A204.1 (cell line): ENCODE measurements around the gene SPAG6.
A peak's percentile ranks its signal among the peaks of the same experiment; 100 is the strongest.
"Not testable (repeated sequence)": the region's sequence is repeated elsewhere in the genome, so short reads cannot be mapped to it uniquely, and the experiment has no call there.

ENCODE experiments used
- FAIRE-seq: peaks from 2 replicates; lab custom pipeline; 2012; peaks lifted over from hg19 to GRCh38; lab: Jason Lieb, UNC

Gene SPAG6

GRCh38 chr10:22374489-22375126 lies 29.3 kb downstream of the SPAG6 start:
- no peak for FAIRE-seq

DNA sequence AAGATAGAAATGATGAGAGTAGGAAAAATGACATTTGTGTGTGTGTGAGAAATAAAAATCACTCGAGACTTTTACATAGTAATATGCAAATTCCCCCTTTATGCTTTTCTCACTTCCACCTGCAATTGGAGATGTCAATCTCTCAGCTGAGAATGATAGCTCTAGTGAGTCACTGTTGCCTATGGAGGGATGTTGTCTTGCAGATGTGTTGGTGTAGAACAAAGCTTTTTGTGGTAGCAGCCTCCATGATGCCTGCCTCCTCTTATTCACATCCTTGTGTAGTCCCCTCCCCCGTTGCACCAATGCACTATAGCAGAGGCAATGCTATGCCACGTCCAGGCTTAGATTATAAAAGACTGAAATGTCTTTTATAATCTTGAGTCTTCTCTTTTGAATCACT lies 33.8 kb downstream of the SPAG6 start:
- no peak for FAIRE-seq

DNA sequence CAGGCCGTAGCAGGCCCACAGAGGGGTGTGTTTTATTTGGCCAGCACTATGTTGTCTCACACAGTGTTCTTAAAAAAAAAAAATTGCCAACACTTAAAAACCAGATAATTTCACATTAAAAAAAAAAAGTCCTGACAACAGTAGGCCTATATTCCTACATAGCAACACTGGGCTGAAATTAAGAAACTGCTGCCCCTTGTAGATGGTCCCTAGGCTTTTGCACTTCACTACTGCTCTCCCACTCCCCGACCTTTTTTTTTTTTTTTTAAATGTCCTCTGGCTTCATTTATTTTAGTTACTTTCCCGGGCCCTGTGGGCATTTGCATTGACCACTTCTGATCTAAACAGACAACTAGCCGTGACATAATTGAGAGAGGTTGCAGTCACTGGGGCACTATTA lies 36.0 kb downstream of the SPAG6 start:
- no peak for FAIRE-seq

GRCh38 chr10:22386503-22386902 lies 41.2 kb downstream of the SPAG6 start:
- no peak for FAIRE-seq

GRCh38 chr10:22389856-22390589 lies 44.7 kb downstream of the SPAG6 start:
- no peak for FAIRE-seq

- FAIRE-seq = no peak
Observed at GRCh38 chr10:22391600-22391999, 46.3 kb downstream of the SPAG6 start.

DNA sequence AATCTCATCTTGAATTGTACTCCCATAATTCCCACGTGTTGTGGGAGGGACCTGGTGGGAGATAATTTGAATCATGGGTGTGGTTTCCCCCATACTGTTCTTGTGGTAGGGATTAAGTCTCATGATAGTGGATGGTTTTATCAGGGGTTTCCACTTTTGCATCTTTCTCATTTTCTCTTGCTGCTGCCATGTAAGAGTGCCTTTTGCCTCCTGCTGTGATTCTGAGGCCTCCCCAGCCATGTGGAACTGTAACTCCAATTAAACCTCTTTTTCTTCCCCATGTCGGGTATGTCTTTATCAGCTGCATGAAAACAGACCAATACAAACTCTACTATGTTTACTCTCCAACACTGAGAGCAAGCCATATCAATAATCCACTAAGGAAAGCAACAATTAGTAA lies 50.9 kb downstream of the SPAG6 start:
- not testable (repeated sequence) for FAIRE-seq

DNA sequence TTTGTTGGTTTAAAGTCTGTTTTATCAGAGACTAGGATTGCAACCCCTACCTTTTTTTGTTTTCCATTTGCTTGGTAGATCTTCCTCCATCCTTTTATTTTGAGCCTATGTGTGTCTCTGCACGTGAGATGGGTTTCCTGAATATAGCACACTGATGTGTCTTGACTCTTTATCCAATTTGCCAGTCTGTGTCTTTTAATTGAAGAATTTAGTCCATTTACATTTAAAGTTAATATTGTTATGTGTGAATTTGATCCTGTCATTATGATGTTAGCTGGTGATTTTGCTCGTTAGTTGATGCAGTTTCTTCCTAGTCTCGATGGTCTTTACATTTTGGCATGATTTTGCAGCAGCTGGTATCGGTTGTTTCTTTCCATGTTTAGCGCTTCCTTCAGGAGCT lies 61.6 kb downstream of the SPAG6 start:
- not testable (repeated sequence) for FAIRE-seq

DNA sequence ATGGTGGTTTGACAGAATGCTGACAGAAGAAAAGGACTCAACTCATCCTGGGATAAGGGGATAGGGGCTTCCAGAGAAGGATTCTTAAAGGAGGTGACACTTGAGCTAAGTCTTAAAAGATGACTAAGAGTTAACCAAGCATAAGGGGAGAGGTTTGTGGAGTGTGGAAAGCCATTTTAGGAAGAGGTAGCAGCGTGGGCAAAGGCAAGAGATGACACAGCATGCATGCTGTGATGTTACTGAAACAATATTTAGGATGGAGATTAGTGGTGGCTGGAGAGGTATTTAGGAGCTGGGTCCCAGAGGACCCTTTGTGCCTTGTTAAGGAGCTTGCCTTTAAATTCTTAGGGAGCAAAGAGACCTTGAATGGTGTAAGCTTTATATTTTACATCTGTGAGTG lies 65.1 kb downstream of the SPAG6 start:
- no peak for FAIRE-seq

DNA sequence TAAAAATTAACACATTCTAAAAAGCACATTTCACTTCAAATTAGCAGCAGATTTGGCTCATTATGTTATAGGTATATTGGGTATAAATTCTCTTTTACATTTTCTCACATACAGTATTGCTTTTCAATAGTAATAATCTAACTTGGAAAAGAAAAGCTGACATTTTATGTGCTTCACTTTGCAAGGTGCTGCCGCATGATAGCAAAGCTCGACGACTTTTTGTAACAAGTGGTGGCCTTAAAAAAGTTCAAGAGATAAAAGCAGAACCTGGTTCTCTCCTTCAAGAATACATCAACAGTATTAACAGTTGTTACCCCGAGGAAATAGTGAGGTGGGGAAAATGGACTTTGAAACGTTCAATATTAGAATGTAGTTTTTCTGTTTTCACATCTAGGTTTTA lies 65.5 kb downstream of the SPAG6 start:
- no peak for FAIRE-seq

- no peak for FAIRE-seq
Observed at GRCh38 chr10:22414146-22414545, 68.8 kb downstream of the SPAG6 start.

DNA sequence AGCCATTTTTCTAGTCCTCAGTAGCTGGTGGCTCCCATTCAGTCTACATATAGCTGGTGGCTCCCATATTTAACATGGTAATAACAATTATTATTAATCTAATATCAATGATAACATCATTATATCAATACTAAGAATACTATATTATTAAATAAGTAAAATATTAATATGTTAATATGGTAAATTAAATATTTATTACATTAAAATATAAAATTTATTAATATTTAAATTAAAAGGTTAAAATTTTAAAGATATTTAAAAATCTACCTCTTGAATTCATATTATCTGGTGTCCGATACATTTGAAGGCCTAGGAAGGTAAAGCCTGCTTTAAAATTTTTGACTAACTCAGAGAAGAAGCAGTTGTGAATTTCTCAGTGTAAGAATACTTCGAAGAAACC lies 69.8 kb downstream of the SPAG6 start:
- FAIRE-seq = peak; percentile 61

DNA sequence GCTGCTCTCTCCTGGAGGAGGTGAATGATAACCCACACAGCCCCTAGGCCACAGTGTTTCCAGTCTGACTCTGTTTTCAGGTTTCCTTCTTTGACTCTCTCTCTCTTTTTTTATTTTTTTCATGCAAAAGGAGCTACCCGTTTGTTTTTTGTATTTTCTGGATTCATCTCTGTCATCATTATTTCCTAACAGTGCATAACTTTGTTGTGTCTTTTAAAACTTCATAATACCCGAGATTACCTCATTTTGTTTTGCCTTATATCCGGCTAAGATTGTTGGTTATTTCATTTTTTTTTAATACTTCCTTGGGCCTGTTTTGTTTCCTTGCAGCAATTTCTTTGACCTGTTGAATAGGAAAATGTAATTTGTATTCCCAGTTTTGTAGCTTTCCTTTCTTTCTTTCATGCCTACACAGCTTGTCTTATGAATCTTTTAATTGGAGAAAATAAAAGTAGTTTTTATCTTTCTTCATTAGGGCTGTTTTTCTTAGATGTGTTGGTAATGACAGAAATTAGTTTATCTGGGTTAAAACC lies 72.5 kb downstream of the SPAG6 start:
- FAIRE-seq = no peak

DNA sequence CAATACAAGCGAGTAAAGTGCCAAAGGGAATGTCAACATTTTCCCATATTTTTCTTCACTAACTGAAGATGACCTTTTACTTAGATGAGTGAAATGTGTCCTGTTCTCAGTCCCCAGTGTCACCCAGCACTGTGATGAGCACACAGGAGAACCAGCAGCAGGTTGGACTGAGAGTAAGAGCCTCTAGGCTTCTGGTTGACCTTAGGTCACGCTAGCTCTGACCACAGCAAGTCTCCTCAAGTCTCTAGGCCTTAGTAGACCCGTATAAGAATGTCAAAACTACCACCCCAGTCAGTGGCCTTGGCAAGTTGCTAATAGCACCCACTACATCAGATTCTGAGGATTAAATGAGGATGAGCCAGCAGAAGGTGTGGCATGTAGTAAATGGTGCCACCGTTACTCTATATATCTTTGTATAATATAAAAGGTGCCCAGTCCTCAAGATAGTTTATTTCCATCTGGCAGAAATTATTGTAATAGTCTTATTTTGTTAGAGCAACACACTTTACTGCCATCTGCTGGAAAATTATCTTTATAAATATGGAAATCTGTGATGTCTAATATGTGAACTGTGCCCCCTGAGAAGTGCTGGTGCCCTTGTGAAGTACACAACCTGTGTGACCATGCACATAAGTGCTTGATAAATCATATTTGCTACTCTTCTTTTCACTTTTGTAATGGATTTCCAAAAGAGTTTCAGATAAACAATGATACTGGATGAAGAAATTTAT lies 75.7 kb downstream of the SPAG6 start:
- no peak for FAIRE-seq

GRCh38 chr10:22426653-22427052 lies 81.4 kb downstream of the SPAG6 start:
- no peak for FAIRE-seq

DNA sequence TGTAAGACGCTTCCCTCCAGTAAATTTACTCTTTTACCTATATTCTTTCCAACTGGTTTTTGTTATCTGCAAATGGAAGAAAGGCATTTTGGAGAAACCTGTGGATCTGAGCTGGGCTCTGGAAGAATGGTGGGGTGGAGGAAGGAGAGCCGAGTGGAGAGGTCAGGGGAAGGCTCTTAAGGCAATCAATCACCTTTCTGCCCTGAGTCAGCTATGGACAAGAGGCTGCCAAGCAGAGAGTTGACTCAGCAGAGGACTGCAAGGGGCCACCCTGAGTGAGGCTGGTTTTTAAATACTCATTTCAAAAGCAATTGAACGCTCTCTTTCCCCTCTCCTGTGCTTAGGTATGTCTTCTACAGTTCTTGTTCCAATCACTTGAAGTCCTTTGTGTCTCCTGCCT lies 81.8 kb downstream of the SPAG6 start:
- FAIRE-seq = no peak

DNA sequence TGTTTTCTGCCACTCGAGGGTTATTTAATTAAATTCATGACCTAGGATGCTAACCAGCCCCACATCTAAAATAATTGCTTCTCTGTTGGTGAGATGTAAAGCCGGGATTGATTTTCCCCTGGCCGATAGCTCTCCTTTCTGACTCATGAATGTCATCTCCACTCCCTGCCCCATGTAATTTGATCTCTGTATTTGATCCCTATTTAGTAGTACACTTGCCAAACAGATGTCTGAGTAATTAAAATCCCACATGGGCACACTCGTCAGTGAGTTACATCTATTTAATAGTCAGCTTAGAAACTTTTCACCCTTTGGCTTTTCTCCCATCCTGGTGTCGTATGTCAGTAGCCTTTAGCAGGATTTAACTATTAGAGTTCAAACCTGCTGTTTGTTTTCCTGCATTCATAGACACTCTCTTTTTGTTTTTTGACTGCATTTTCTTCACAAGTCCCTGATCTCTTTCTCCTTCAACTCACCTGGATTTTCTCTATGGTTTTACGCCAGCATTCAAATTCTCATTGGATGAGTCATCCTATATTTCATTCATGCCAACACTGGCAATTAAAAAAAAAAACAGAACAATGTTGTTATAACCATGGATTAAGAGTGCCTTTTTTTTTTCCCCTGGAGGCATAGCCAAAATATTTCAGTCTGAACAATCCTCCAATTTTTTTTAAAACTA lies 82.7 kb downstream of the SPAG6 start:
- no peak for FAIRE-seq

DNA sequence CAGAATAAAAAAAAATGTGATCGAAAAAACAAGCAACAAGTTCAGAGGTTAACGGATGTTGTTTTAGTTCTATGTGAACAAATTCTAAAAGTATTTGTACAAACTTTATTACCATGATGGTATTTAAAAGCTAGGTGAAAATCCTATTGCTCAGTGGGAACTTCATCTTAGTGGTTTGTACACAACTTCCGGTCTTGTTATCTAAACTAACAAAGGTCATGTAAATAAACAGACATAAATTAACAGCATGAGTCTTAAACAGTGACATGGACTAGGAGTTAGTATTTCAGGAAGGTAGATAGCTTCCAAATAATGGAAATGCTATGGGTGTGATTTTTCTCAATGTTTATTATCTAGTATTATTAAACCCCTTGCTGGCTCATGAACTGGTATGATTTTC lies 83.8 kb downstream of the SPAG6 start:
- no peak for FAIRE-seq

DNA sequence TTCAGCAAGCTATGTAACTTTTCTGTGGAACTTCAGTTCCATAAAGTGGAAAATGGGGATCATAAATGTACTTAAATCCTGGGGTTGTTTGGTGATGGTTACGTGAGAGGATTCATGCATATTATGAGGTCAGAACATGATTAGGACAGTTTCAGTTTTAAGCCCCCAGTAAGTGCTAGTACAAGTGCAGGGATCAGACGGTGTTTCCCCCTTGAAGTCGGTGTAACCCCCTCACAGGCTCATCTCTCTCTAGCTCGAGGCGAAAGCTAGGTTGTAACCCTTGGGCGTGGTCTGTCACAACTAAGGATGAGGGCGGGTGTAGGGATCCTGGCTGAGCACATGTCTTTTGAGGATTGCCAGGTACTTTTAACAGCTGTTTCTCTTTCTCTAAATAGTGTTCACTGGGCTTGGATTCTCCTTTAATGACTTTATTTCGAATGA lies 84.7 kb downstream of the SPAG6 start:
- no peak for FAIRE-seq

DNA sequence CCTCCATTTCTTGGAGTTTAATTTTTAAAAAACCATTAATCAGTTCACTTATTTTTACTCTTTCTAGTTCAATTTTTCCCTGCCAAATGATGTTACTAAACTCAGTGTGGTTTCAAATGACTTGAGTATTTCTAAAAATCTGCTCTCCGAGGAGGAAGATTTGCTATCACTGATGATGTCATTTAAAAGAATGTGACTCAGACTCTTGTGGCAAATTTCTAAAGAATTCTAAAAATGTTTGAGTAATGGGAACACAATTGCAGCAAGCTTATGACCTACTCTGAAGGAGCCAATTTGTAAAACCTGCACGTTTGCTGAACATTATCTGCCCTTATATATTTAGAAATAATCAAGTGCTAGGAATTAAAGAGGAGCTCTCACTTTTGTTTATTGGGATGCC lies 88.6 kb downstream of the SPAG6 start:
- FAIRE-seq = no peak

DNA sequence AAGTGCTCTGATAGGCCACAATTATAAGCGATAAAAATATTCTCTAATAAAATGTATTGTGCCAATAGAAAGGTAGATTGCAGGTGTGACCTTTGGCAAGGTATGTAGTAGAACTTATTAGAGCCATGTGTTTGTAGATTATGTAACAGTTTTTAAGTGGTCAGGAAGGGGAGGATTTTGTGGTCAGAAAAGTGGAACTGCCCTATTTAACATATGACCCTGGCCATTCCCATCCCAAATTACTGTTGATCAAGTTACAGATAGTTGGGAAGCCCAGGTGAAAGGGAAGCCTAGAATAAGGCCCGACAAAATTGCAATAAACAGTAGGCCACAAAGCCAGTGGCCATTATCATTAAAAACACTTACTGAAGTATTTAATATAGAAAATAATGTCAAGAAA lies 89.2 kb downstream of the SPAG6 start:
- FAIRE-seq = no peak

- no peak for FAIRE-seq
Observed at GRCh38 chr10:22435650-22436049, 90.4 kb downstream of the SPAG6 start.

DNA sequence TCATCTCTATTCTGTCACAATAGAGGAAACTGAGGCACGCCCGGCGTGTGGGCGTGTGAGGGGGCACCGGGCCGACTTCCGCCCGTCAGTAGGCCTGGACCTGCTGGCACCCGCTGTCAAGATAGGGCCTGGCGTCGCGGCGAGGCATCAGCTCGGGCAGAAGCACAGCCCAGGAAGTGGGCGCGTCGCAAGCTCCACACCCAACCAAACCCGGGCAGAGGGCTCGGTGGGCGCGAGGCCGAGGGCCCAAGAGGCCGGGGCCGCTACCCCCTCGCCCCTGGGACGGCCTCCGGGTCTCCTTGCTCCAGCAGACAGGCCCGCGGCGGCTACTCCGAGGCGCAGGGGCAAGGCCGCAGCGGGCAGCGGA lies 91.2 kb downstream of the SPAG6 start:
- no peak for FAIRE-seq
